GM19372 (cell line): Measurements from ENCODE around the gene FBXO3.
A peak's percentile ranks its signal among the peaks of the same experiment; 100 is the strongest.

Source experiments
- ATAC-seq: cut with Tn5 transposase; IDR thresholded peaks from one replicate; pipeline ENCODE4 v1.9.1; 2021; ENCODE audit warnings: mild to moderate bottlenecking, low read depth, moderate library complexity; ENCODE audit not compliant: unreplicated experiment

Gene FBXO3

GRCh38 chr11:33772870-33773269 is 1.4 kb downstream of the FBXO3 start:
- ATAC-seq, result no peak

DNA sequence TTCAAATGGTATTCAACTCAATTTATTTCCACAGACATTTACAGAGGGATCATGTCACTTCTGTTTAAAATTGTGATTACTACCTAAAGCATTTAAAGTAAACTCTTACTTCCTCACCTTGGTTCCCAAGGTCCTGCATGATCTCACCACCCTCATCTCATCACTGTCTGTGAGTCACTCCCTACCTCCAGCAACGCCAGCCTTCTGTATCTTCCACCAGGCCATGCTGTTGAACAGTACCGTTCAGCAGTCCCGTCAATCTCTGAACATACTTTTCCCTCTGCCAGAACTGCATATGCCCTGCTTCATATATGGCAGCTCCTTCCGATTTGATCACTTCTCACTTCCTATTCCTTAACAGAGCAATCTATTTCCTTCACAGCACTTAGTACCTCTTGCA is 2.0 kb downstream of the FBXO3 start:
- ATAC-seq, result no peak

GRCh38 chr11:33770236-33770635 is 4.1 kb downstream of the FBXO3 start:
- ATAC-seq, result no peak

DNA sequence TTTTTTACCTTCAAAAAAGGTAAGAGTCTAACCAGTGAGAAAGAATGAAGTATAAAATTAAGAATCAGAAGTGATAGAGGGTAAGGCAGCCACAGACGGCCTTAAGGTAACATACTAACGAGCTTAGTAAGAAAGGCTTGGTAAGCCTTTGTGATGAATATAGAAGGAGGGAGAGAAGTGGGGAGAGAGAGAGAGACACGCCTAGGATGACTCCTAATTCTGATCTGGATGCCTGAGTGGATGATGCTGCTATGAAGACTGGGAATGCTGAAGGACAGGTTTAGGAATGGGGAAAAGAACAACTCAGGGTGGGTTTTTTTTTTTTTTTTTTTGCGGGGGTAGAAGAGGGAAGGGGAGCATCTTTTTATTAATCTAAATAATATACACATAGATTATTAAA is 4.8 kb downstream of the FBXO3 start:
- ATAC-seq, result no peak

GRCh38 chr11:33767624-33768023 is 6.7 kb downstream of the FBXO3 start:
- no peak for ATAC-seq

DNA sequence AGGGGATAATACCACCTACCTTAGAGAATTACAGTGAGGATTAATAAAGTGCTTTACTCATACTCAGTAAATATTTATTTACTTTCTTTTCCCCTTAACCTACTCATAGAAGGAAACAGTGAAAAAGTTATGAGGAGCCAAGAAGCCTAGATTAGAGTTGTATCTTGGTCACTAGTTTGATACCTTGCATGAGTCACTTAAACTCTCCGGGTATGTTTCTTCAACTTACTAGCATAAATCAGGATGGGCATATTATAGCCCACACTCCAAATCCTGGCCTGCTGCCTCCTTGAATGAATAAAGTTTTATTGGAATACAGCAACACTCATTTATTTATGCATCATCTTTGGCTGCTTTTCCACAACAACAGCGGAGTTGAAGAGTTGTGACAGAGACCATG is 8.2 kb downstream of the FBXO3 start:
- no peak for ATAC-seq

- ATAC-seq, result peak; percentile 72
Observed at GRCh38 chr11:33761471-33761870, 12.8 kb downstream of the FBXO3 start.

DNA sequence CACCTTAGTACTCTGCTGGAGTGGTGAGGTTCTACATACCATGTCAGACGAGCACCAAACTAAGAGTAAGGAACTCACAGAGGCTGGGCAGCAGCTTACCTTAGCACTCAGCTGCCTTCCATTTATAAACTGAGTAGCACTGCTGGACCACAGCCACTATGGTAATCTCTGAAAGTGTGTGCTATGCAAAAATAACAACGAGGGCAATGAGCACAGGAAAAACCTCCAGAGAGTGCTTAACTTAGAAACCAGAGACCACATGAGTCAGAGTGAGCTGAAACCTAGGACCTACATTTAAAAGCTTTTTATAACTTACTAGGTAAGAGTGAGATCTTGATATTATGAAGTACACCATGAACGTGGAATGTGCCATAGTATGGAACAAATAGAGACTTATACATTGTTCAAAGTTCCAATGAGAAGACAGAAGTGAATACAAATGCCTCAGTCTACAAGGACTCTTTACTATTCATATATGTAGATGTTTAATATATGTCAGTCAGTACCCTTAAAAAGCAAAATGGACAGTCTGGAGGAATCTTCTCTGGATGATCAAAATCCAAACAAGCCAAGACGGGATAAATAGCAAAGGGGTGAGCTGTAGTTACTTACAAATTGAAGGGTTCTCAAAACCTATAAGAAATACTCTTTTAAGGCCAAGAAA is 20.9 kb downstream of the FBXO3 start:
- ATAC-seq, result peak; percentile 92

DNA sequence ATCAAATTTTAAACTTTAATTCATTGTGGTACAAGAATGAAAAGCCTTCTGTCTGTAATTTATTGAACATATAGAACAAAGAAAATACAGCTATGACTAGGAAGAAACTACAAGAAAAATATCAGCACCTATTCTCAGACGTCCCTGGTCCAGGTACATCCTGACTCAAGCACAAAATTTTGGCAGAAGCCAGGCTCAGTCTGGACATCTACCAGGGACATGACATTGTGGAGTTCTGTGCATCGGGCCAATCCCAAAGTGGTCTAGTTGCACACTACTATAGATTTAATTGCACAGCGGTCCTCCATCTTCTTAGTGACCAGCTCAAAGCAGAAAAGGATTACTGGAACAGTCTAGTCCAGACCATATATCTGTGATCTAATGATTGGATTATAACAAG is 22.4 kb downstream of the FBXO3 start:
- ATAC-seq, result no peak

DNA sequence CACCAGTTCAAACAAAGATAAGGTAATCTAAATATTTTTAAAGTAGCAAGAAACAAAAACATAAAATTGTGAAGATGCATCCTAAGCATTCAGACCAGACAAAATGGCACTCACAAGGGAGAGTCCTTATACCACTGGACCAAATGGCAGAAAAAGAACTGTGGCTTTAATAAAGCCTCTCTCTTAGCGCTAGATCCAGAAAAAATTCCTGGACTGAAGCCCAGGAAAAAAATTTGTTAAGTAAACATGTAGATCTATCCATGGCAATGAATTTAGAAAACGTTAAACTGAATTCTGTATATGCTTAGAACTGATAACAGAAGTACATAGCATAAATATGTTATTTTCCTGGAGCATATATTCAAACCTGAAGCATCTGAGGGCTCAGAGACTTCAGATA is 26.3 kb downstream of the FBXO3 start:
- ATAC-seq, result no peak

- no peak for ATAC-seq
Observed at GRCh38 chr11:33743291-33743690, 31.0 kb downstream of the FBXO3 start.

GRCh38 chr11:33742249-33742851 is 32.0 kb downstream of the FBXO3 start:
- no peak for ATAC-seq

DNA sequence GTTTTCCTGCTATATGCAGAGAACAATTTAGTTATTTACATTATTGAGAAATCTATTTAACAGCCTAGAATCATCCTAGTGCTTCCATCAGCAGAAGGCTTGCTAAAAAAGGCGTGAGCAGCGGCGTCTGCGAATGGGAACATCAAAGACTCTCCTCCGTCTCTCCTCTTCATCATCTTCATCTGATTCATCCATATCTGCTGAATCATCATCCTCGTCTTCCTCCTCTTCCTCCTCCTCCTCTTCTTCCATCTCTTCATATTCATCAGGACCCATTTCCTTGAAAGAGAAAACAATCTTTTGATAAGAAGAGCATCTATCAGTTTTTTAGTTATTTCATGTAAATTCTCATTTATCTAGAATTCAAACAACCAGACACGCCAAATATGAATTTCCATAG is 32.5 kb downstream of the FBXO3 start:
- ATAC-seq, result no peak

GRCh38 chr11:33737362-33737821 is 36.9 kb downstream of the FBXO3 start:
- ATAC-seq, result no peak

GRCh38 chr11:33736148-33736812 is 38.0 kb downstream of the FBXO3 start, which contains the start of gene CD59:
CD59 (minus strand) TSS chr11:33736423; CDS start chr11:33722445, 13,978 bp downstream.
- ATAC-seq, result peak; percentile 56

DNA sequence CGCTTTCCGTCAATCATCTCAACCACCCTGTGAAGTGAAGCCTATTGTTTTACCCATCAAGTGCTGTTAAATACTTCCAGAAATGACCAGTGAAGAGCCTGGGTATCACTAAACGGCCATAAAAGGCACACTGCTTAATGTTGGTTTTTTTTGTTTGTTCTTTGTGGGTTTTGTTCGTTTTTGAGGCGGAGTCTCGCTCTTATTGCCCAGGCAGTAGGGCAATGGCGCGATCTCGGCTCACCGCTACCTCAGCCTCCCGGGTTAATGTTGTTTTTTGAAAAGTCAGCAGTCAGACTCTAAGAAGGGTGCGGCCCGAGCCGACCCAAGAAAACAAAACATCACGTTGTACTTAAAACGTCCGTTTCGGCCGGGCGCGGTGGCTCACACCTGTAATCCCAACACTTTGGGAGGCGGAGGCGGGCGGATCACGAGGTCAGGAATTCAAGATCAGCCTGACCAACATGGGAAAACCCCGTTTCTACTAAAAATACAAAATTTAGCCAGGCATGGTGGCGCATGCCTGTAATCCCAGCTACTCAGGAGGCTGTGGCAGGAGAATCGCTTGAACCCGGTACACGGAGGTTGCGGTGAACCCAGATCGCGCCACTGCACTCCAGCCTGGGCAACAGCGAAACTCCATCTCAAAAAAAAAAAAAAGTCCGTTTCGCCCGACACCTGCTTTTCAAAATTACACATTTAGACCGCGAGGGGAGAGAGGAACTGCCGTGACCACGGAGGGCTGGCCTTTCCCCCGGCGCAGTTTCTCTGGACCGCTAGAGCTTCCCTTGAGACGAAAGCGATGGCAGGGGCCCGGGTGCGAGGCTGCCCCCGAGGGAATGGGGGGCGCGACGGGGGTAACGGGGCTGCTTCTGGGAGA is 38.8 kb downstream of the FBXO3 start:
- peak; percentile 42 for ATAC-seq

DNA sequence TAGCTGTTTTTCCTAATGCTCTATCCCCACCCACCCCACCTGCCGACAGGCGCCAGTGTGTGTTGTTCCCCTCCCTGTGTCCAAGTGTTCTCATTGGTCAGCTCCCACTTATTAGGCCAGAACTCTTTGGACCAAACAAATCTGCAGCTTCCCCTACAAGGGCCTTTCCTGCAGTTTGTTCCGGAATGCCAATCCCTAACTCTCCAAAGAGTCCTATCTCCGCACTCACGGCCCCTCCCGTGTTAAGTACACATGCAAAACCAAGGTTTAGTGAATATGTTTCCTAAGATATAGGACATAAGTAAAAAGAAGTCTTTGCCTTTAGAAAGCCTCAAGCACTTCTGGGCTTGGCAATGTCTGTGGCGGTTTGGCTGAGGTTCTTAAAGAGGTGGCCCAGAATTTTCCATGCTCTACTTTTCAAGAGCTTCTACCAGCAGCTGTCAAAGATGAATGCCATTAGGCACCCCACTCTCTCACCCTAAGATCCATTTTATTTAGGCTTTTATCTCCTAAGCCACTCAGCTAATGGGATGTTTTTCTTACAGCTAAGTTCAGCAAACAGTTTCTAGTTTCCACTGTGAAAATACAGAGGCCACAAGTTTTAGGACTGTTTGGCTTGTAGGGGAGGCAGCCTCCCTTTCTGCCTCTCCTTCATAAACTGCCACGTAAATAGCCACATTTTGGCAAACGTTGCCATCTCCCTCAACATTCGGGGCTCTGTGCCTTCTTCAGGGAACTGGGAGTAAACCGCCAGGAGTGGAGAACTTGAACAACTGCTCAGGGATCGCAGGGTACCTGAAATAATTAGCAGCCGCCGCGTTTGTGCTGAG is 39.7 kb downstream of the FBXO3 start:
- ATAC-seq, result no peak

DNA sequence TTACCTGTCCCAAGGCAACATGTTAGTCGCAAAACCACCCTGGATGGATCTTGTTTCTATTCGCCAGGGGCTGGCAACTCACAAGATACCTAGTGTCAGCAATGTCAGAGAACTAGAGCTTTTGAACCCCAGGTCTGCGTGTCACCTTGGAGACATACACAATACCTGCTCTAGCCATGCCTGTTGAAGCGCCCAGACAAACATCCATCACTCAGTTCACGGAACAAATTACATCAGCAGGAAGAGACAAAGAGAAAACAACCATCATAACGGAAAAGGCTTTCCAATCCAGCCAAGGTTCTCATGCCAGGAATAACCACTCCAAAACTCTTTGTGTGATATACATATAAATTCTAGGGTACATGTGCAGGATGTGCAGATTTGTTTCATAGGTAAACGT is 40.3 kb downstream of the FBXO3 start:
- ATAC-seq, result no peak

DNA sequence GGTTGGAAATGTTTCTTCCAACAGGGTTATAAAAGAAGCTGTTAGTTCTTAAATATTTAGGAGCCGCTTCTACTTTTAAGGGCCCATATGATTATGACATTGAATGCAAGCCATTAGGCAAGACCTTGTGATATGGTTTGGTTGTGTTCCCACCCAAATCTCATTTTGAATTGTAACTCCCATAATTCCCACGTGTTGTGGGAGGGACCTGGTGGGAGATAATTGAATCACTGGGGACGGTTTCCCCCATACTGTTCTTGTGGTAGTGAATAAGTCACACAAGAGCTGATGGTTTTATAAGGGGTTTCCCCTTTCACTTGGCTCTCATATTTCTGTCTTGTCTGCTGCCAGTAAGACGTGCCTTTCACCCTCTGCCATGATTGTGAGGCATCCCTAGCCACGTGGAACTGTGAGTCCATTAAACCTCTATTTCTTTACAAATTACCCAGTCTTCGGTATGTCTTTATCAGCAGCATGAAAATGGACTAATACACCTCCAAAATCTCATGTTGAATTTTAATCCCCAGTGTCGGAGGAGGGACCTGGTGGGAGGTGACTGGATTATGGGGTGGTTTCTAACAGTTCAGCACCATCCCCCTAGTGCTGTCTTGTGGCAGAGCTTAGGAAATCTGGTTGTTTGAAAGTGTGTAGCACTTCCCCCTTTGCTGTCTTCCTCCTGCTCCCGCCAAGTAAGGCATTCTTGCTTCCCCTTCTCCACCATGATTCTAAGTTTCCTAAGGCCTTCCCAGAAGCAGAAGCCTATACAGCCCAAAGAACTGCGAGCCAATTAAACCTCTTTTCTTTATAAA is 42.4 kb downstream of the FBXO3 start:
- no peak for ATAC-seq
